Hypothalamus (tissue), 51 donors: ENCODE data around the gene NUTM1.
"Not testable (repeated sequence)": the region's sequence is repeated elsewhere in the genome, so short reads cannot be mapped to it uniquely, and the experiment has no call there.

Experiments used
- DNase-seq, 51 donors: peaks; one replicate each; lab custom pipeline; 2025; lab: John Stamatoyannopoulos, UW

NUTM1 gene

DNA sequence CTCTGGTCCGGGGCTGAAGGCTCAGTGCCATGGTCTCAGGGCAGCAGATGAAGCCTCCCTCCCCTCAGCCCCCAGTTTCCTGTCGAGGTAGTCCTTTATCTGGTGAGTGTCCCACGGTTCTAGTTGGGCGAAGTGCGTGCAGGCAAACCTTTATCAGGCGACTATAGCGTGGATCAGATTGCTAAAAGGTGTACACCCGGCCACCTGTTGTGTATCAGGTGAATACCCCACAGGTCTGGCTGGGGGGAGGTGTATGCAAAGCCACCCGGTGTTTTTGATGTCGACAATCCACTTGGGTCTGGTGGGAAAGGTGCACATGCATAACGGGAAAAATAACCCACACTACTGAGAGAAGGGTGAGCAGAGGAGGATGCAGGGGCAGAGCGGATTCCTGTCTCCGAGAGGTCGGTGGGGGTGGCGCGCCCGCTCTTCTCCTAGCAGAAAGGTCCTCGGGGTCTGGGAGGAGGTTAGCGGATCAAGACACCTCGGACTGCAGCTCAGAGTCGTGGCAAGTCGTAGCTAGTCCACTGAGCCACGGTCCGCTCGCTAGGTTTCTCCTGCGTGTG is 6.0 kb upstream of the NUTM1 start:
- DNase-seq, result peak in 6 of 51 donors; percentile 32 to 77 (median 51)

DNA sequence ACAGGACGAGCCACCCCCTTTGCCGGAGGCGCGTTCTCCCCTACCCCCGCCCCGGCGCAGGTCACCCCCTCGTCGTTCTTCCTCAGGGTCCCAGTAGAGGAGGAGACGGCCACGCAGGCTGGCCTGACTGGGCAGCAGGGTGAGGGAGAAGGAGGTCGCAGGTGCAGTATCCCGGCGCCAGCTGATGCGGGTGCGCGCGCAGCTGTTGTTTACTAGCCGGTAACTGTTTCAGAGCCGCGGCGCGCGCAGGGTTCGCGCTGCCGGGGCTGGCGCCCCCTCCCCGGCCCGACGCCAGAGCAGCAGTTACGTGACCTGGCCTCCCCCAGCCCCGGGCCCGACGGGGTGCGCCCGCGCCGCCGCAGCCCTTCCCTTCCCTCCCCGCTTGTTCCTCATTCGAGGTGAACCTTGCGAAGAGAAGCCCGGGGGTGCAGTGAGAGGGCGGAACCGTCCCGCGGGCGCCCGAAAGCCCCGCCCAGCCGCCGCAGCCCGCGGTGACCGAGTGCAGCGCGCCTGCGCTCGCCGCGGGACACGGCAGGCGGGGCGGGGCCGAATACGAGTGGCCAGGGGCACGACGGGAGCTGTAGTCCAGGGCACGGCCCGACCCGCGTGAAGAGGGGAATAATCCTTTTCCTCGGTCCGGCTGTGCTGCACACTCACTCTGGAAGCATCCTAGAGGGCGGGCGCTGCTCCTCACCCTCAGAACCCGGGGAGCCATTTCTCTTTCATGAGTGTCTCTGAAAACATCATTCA is 5.4 kb upstream of the NUTM1 start, which contains the start of gene SLC12A6:
Gene SLC12A6, minus strand, starts transcription at position 225 of the 750 bp plus-strand sequence. CDS start 1,101 bp downstream, outside the sequence.
- DNase-seq, result peak; percentile 52 to 97 (median 85)

- no peak for DNase-seq
Measured at GRCh38 chr15:34338347-34338746, 4.8 kb upstream of the NUTM1 start.

DNA sequence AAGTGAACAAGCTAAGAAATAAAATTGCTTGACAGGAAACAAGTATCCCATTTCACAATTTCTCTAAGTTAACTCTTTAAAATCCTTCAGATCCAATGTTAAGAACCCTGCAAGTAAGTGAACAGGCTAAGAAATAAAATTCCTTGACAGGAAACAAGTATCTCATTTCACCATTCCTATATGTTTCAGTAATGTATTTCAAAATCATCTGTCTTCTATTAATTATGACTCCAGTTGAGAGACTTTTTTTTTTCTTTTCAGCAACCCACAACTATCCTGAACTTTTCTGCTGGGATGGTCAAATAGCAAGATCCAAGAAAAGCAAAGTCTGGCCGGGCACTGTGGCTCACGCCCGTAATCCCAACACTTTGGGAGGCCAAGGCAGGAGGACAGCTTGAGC is 3.2 kb upstream of the NUTM1 start:
- no peak for DNase-seq

DNA sequence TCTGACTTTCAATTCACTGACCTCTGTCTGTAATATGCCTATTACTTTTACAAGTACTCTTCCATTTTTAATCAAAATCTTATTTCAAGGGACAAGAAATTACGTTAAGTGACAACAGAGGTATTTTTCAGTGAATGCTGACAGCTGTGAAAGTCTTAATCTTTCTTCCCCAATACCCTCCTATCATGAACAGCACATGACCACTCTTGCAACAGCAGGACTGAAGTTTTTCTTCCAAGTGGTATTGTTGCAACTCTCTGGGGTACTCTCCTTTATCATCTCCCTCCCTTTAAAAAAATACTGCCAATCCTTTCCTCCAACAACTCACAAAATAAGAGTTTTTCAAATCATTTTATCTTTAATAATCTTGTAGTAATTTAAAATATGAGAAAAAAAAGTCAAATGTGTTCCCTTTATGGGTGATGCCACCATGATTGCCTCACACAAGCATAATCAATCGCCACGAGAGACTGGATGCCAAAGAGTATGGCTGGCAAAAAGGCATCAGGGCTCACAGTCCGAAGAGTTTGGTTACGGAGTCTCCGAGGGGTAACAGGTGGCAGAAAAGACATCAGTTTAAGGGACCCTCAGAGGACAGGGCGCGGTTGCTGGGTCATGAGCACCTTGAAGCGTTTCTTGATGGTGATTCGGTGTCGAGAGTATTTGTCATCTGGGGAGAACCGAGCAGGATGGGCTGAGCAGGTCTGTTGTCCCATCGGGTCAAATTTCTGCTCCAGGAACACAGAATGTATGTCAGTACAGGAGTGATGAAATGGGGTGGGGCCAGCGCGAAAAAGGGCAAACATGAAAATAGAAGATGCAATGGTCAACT is 1.5 kb upstream of the NUTM1 start:
- no peak for DNase-seq

- DNase-seq, result not testable (repeated sequence)
Measured at GRCh38 chr15:34342213-34342736, 840 bp upstream of the NUTM1 start.

DNA sequence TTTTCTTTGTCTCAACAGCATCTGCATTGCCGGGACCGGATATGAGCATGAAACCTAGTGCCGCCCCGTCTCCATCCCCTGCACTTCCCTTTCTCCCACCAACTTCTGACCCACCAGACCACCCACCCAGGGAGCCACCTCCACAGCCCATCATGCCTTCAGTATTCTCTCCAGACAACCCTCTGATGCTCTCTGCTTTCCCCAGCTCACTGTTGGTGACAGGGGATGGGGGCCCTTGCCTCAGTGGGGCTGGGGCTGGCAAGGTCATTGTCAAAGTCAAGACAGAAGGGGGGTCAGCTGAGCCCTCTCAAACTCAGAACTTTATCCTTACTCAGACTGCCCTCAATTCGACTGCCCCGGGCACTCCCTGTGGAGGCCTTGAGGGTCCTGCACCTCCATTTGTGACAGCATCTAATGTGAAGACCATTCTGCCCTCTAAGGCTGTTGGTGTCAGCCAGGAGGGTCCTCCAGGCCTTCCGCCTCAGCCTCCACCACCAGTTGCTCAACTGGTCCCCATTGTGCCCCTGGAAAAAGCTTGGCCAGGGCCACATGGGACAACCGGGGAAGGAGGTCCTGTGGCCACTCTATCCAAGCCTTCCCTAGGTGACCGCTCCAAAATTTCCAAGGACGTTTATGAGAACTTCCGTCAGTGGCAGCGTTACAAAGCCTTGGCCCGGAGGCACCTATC is 5.0 kb downstream of the NUTM1 start:
- no peak for DNase-seq

- DNase-seq, result no peak
Measured at GRCh38 chr15:34348735-34349300, 5.7 kb downstream of the NUTM1 start.

GRCh38 chr15:34349769-34350168 is 6.7 kb downstream of the NUTM1 start:
- no peak for DNase-seq

DNA sequence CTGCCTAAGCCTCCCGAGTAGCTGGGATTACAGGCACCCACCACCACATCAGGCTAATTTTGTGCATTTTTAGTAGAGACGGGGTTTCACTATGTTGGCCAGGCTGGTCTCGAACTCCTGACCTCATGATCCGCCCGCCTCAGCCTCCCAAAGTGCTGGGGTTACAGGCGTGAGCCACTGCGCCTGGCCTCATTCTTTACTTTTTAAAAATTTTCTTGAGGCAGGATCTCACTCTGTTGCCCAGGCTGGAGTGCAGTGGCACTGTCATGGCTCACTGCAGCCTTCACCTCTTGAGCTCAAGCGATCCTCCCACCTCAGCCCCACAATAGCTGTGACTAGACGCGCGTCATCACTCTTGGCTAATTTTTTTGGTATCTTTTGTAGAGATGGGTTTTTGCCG is 9.9 kb downstream of the NUTM1 start:
- not testable (repeated sequence) for DNase-seq

DNA sequence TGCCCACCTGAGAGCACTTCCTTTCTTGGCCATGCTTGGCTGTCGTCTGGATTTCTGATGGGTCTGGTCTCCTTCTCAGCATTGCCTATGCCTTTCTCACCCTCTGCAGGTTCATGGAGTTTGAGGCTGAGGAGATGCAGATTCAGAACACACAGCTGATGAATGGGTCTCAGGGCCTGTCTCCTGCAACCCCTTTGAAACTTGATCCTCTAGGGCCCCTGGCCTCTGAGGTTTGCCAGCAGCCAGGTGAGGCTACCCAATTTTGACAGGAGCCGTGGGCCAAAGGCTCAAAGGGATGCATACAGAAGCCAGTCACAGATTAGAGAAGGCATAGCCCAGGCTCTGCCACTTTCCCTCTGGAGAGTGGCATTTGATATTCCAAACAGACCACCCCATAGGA is 10.5 kb downstream of the NUTM1 start:
- DNase-seq, result no peak

GRCh38 chr15:34354286-34354685 is 11.2 kb downstream of the NUTM1 start:
- no peak for DNase-seq

- no peak for DNase-seq
Measured at GRCh38 chr15:34355241-34355640, 12.1 kb downstream of the NUTM1 start.

GRCh38 chr15:34357653-34358052 is 14.5 kb downstream of the NUTM1 start:
- no peak for DNase-seq

GRCh38 chr15:34358367-34358766 is 15.3 kb downstream of the NUTM1 start:
- no peak for DNase-seq

DNA sequence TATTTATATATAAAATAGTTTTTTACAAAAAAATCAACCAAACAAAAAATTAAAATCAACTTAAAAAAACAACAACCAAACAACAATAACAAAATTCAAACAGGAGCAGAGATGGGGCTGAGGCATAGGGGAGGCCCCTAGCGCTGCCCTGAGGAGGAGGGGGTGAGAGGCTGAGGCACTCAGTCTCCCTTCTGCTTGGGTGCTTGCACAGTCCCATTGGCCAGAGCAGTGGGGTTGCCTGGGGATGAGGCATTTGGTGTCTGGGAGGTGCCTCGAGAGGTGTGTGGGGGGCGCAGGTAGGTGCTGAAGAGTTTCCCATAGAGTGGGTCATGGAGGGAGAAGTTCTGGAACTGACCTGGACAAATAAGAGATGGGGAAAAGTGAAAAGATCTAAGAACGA is 15.8 kb downstream of the NUTM1 start:
- DNase-seq, result no peak

DNA sequence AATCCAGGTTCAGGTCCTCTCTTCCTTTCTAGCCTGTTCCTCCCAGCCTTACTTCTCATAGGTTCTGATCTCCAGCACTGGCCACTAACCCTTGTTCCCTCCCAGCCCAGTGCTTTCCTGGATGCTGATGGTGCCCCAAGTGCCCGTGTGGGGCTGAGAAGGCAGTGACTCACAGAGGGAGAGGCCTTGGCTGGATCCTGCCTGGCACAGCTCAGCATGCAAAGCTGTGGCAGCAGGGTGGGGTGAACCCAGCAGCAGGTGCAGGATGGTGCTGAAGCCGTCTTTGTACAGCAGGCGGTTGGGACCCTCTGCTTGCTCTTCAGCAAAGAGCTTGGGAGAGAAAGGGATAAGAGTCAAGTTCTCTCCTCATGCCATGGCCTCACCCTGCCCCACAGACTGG is 16.3 kb downstream of the NUTM1 start:
- no peak for DNase-seq

- no peak for DNase-seq
Measured at GRCh38 chr15:34360298-34360697, 17.2 kb downstream of the NUTM1 start.

- no peak for DNase-seq
Measured at GRCh38 chr15:34361278-34361677, 18.2 kb downstream of the NUTM1 start.

DNA sequence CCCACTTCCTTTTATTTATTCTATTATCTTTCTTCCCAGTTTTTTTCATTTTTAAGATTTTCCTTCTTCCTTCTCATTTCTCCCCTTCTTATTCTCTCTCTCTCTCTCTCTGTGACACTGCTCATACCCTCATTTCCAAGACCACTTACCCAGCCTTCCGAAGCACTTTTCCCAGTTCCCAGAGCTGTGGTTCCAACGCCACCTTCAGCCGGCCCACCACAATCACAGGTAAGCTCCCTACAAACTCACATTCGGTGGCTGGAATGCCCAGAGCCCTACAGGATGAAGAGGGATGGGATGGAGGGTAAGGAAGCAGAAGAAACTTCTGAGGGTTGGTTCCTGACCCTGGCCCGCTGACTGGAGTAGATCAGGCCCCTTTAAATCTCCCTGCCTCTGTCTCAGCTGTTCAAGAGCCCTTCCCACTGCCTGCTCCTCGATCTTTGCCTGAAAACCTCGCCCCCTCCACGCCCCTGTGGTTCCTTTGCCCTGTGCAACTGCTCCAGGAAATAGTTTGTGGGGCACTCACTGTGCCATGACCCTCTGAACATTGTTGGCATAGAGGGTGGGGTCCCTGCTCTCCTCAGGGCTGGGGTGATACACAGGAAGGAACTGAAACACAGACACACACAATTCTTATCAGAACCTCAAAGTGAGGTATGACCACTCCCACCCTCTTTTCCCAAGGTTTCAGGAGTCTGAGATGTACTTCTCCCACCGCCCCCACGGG is 19.1 kb downstream of the NUTM1 start:
- no peak for DNase-seq
